ENCODE data around the gene FXYD3.
"Not testable (repeated sequence)": the region's sequence is repeated elsewhere in the genome, so short reads cannot be mapped to it uniquely, and the experiment has no call there.

Gene FXYD3

DNA sequence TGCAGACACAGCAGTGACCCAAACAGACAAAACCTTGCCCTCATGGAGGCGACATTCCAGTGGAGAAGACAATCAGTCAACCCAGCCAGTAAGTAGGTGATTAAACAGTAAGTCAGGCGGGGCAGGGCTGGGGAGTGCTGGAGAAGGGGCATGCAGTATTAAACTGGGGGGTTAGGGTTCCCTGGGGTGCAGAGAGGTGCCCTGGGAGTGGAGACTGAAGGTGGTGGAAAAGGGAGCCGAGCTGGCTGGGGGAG is 31.2 kb upstream of the FXYD3 start:
- peak in 1 of 10 donors; percentile 35 for DNase-seq
- intact Hi-C loops (cut with DNase I): no loop called here

DNA sequence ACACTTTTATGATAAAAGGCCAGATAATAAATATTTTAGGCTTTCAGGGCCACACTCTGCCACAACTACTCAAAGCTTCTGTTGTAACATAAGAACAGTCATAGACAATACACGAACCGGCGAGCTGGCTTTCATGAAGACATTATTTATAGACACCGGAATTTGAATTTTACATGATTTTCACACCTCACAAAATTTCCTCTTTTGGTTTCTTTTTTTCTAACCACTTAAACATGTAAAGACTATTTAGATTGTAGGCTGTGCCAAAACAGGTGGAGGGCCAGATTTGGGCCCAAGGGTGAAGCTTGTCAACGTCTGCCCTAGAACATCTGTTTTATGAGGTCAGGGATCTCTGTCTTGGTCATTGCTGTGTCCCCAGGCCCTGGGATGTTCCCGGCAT is 29.7 kb upstream of the FXYD3 start:
- DNase-seq: peak in 2 of 10 donors; percentile 13 to 67
- intact Hi-C loops (cut with DNase I): no loop called here

DNA sequence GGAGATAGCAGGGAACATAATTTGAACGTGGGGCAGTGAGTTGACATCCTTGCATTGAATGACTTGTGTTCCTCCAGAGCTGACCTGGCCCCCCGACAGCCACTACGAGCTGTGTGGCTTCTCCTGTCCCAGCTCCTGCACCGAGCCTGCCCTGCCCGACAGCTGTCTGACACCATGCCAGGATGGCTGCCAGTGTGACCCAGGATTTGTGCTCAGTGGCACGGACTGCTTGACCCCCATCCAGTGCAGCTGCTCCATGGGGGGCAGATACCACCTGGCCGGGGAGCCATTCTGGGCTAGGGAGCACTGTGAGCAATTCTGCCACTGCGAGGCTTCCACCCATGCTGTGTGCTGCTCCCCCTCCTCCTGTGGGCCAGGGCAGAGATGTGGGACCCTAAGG is 29.2 kb upstream of the FXYD3 start:
- intact Hi-C loops (cut with DNase I): no loop called here
- peak in 6 of 10 donors; percentile 13 to 91 (median 38) for DNase-seq

DNA sequence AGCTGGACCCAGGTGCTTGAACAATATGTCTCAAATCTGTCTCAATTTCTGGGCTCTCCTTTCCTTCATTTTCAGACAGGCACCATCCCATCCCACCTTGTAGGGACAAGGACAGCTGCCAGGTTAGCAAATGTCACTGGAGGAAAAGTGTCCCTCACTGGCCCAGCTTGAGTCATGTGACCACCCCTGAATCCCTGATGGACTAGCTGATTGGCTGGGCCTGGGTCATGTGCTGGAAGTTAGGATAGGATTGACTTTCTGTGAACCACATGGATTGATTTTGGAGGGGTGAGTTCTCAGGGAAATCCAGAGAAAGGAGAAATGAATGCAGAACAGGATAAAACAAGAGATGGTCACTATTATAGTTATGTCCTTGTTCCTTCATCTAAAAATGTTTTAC is 28.2 kb upstream of the FXYD3 start:
- peak in 1 of 10 donors; percentile 32 for DNase-seq
- intact Hi-C loops (cut with DNase I): no loop called here

DNA sequence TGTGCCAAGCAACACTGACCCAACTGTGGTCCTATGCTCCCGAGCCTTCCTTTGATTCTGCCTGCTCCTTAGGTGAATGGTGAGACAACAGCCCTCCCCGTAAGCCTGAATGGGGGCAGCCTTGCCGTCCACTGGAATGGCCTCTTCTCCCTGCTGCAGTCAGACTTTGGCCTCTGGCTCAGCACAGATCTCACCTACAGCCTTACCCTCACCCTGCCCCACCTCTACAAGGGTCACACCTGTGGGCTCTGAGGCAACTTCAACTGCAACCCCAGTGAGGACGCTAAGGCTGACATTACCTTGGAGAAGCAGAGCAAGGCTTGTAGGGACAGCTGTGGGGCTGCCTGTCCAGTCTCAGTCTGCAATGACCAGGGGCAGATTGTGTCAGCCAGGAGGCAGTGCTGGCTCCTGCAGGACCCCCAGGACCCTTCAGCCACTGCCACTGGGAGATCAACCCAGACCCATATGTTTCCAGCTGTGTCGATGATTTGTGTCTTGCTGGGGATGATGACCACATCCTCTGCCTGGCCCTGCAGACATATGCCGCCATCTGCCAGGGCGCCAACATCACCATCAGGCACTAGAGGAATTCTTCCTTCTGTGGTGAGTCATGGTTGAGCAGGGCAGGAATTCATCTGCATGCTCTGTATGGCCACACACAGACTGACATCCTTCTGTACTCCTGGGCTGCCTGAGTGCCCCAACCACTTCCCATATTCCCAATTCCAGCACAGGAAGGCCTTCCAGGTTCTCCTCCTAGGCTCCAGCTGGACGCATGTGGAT is 27.3 kb upstream of the FXYD3 start:
- intact Hi-C loops (cut with DNase I): no loop called here
- DNase-seq: peak in 1 of 10 donors; percentile 71

DNA sequence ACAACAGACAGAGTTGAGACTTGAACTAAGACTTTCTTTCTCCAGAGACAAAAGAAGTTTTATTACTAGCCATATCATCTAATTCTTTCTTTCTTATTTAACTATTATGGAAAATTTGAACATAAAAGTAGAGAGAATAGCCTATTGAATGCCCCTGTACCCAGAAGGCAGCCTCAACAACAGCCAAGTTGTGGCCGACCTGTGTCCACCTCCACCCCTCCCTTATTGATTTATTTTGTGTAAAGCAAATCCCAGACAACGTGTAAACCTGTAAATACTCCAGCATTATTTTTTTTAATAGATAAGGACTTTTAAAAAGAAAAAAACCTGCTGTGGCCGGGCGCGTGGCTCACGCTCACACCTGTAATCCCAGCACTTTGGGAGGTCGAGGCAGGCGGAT is 26.1 kb upstream of the FXYD3 start:
- intact Hi-C loops (cut with DNase I): no loop called here

DNA sequence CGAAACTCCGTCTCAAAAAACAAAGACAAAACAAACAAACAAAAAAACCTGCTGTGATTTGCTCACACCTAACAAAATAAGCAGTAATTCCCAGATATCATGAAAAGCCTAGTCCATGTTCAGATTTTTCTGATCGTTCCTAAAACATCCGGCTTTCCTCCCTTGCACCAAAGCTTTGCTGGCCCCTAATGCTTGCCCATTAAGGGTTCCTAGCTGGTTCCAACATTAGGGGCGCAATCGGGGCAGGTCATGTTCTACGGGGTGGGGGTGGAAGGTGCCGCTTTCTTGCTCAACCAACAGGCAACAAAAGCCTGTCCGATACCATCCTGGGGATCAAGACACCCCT is 25.5 kb upstream of the FXYD3 start:
- intact Hi-C loops (cut with DNase I): loop anchor here (2.0 to 10.0 kb wide), 2 partner anchors 45 to 117 kb away; partner anchors contain the start of gene HPN
- no peak for DNase-seq

More for the DNA sequence above, 26.1 kb upstream of the FXYD3 start:
- DNase-seq: peak in 1 of 10 donors; percentile 39

DNA sequence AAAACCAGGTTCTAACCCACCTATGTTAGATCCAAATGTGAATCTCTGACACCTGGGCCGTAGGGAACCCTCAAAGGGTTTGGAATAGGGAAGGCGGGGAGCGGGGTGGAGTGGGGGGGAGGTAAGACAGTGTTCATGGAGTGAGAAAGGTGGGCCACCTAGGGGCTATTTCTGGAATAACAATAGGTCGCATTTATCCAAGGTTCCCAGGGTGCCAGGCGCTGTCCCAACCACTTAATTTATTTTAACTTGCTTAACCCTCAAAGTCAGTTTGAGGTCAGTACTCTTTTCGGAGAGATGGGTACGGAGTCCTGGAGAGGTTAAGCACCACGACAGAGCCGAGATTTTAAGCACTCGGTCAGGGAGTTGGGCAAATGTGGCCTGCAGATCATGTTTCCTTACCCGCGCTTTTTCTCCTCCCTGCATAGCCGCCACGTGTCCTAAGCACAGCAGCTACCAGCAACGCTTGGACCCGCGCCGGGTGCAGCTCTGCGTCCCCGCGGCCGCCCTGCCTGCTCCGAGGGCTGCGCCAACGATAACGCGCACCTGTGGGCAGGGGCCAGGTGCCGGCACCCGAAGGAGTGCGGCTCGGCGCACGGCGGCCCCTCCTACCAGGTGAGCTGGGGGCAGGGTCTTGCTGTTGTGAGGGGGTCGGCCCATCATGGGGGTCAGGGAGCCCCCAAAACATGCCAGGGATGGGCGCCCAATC is 25.0 kb upstream of the FXYD3 start:
- intact Hi-C loops (cut with DNase I): loop anchor here (2.0 to 10.0 kb wide), 2 partner anchors 46 to 118 kb away; partner anchors contain the start of gene HPN
- DNase-seq: peak in 6 of 10 donors; percentile 42 to 88 (median 58)

DNA sequence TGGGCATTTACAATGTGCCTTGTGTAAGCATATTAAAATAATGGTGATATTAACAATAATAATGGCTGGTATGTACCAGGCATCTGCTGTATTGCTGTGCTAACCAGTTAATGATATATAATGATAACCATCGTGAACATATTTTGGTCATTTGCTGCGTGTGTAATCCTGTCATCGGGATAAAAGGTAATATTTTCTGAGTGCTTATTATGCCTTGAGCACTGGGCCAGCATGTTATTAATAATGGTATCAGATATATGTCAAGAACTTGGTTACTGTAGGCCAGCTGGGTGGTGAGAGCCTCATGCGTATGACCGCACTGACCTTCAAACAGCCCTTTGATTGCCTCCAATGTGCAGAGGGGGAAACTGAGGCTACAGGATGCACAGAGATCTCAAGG is 22.2 kb upstream of the FXYD3 start:
- peak in 1 of 10 donors; percentile 5 for DNase-seq
- intact Hi-C loops (cut with DNase I): loop anchor here (10.0 kb wide), 1 partner anchor 49 kb away; the partner anchor contains the start of gene HPN

DNA sequence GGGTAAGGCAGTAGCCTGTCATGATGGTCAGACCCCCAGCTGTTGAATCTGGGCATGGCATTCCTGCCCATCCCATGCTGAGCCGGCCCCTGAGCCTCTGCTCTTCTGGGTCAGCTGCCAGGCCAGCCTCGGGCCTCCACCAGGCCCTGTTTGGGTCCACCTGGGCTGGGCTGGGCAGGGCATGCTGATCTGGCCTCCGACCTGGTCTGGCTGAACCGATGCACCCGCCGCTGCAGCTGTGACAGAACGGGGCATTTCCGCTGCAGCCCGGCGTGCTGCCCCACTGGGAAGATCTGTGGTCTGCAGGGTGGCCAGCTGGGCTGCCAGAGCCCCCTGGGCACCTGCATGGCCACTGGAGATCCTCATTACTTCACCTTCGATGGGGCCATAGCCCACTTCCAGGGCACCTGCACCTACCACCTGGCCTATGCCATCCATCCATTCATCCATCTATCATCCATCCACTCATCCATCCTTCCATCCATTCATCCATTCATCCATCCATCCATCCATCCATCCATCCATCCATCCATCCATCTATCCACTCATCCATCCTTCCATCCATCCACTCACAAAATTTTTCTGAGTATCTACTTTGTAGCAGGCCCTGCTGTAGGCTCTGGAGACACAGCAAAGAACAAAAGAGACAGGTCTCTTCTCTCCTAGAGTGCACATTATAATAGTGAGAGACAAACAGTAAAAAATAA is 21.5 kb upstream of the FXYD3 start:
- intact Hi-C loops (cut with DNase I): loop anchor here (10.0 kb wide), 1 partner anchor 49 kb away; the partner anchor contains the start of gene HPN

DNA sequence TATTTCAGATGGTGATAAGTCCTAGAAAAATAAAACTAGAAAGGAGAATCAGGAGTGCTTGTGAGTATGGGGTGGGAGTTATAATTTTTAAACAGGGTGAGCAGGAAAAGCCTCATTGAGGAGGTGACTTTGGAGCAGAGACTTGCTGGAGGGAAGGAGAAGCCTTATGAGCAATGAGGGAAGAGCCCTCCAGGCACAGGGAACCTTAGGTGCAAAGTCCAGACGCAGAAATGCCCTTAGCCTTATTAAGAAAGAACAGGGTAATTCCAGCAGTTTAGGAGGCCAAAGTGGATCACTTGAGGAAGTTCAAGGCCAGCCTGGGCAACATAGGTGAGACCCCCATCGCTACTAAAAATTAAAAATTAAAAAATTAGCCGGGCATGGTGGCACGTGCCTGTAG is 21.0 kb upstream of the FXYD3 start:
- intact Hi-C loops (cut with DNase I): loop anchor here (10.0 kb wide), 1 partner anchor 50 kb away; the partner anchor contains the start of gene HPN
- DNase-seq: no peak

More for the DNA sequence above, 21.5 kb upstream of the FXYD3 start:
- DNase-seq: peak in 2 of 10 donors; percentile 63 to 69

DNA sequence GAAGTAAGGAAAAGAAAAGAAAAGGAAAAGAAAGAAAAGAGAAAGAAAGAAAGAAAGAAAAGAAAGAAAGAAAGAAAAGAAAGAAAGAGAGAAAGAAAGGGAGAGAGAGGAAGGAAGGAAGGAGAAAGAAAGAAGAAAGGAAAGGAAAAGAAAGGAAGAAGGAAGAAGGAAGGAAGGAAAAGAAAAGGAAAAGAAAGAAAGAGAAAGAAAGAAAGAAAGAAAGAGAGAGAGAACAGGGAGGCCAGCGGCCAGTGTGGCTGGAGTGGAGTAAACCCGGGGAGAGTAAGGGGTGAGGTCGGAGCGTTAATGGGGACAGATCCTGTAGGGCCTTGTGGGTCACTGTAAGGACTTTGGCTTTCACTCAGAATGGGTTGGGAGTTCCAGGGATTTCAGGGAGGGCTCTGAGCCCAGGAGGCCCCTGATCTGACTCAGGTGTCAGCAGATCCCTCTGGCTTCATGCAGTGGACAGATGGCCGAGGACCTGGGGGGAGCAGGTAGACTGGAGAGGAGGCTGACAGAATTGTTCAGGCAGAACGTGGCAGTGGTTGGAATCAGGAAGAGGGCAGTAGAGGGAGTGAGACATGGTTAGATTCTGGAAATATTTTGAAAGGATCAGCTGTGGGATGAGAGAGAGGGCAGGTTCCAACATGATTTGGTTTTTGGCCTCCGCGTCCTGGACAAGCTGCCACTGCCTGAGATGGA is 19.8 kb upstream of the FXYD3 start:
- intact Hi-C loops (cut with DNase I): loop anchor here (10.0 kb wide), 1 partner anchor 51 kb away; the partner anchor contains the start of gene HPN
- DNase-seq: no peak

DNA sequence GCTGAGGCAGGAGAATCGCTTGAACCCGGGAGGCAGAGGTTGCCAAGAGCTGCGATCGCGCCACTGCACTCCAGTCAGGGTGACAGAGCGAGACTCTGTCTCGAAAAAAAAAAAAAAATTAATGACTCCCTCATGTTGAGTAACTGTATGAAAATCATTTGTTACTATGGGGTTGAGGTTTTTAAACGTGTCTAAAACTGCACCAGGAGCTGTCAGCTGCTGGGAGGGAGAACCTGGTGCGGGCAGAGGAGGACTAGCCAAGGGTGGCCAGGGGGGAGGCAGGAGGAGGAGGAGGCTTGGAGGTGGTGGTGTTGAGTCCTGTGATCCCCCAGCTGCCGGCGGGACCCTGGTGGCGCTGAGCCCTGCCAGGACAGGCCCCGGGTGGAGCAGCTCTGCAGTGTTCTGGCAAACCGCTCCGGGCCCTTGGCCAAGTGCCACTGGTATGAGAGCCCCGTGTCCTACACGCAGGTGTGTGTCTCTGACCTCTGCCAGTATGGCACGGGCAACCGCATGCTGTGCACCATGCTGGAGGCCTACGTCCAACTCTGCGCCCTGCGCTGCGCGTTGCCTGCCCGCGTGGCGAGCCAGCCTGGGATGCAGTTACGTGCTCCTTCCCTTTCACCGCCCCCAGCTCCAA is 17.1 kb upstream of the FXYD3 start:
- DNase-seq: peak in 1 of 10 donors; percentile 84

DNA sequence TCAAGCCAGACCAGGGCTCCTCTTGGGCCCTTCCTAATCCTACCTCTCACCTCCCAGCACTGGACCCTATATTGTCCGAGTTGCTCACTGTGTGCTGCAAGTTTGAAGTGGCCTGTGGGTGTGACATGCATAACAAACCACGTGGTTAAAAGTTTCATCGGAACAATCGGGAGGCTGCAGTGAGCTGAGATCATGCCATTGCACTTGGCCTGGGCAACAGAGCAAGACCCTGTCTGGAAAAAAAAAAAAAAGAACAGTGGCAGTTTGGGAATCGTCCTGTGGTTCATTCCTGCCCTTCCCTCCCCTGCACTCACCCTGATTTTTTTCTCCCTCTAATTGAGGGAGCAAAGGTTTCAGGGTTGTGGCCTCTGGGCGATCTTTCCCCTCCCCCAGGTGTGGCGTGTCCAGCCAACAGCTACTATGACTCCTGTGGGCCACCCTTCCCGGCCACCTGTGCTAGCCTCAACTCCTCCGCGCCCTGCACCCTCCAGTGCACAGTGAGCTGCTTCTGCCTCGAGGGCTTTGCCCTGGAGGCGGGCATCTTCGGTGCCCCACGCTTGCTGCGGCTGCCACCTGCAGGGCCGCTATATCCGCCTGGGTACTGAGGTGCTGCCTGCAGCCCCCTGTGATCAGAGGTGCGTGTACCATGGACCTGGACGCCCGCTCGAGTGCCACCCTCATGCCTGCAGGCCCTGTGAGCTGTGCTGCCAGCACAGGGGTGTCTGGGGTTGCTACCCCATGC is 16.3 kb upstream of the FXYD3 start:
- intact Hi-C loops (cut with DNase I): loop anchor here (10.0 kb wide), 1 partner anchor 55 kb away; the partner anchor contains the start of gene HPN
- no peak for DNase-seq

More for the DNA sequence above, 17.1 kb upstream of the FXYD3 start:
- intact Hi-C loops (cut with DNase I): loop anchor here (10.0 kb wide), 1 partner anchor 54 kb away; the partner anchor contains the start of gene HPN

DNA sequence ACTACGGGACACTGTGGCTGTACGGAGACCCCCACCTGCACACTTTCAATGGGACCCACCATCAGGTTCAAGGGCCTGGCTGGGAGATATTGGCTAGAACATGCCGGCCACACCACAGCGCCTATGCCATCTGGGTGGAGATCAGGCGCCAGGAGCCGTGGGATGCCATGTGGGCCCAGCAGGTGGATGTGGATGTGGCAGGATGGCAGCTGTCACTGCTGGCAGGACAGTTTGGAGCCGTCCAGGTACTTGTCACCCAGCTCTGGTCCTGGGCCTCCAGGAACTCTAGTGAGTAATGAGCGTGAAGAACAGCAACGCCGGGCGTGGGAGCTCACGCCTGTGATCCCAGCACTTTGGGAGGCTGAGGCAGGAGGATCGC is 15.7 kb upstream of the FXYD3 start:
- DNase-seq: no peak
- intact Hi-C loops (cut with DNase I): loop anchor here (10.0 kb wide), 1 partner anchor 55 kb away; the partner anchor contains the start of gene HPN

DNA sequence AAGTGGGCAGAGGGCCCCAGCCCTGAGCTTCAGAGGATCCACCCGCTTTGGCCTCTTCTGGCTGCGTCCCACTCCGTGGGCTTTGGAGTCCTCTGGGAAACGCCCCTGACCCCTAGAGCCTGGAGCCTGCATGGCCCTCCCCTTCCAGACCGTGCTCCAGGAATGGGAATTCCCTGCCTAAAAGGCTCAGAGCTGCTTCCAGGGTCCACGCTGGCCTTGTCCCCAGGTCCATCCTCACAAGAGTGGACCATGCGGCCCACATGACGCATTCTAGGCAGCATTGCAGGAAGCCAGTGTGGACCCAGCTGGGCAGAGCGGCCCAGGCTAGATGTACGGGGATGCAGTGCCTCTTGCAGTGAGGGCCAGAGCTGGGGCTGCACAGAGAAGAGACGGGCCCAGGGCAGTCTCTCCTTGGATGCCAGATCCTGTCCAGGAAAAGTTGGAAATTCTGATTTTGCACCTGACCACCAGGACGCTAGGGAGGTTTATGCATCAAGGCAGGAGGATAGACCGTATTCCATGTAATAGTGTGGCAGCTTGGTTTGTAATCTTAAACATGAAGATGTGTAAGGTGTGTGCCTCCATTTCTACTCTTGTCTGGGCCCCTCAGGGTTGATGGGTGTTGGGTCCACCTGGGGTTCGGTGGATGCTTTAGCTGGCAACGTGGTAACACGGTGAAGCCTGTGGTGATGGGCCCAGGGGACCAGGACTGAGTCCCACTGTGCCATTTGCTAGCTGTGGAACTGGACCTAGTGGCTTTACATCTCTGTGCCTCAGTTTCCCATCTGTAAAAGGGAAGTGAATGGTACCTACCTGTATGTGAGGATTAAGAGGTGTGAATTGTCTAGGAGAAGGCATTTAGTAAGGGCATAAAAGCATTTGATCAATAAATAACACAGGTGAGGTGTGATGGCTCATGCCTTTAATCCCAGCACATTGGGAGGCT is 14.8 kb upstream of the FXYD3 start:
- no peak for DNase-seq
- intact Hi-C loops (cut with DNase I): no loop called here

DNA sequence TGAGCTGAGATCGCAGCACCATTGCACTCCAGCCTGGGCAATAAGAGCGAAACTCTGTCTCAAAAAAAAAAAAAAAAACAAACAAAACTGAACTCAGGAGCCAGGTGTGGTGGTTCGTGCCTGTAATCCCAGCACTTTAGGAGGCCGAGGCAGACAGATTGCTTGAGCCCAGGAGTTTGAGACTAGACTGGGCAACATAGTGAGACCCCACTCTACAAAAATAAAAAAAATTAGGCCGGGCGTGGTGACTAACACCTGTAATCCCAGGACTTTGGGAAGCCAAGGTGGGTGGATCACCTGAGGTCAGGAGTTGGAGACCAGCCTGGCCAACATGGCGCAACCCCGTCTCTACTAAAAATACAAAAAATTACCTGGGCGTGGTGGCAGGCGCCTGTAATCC is 13.7 kb upstream of the FXYD3 start:
- intact Hi-C loops (cut with DNase I); DNase-seq: not testable (repeated sequence)

DNA sequence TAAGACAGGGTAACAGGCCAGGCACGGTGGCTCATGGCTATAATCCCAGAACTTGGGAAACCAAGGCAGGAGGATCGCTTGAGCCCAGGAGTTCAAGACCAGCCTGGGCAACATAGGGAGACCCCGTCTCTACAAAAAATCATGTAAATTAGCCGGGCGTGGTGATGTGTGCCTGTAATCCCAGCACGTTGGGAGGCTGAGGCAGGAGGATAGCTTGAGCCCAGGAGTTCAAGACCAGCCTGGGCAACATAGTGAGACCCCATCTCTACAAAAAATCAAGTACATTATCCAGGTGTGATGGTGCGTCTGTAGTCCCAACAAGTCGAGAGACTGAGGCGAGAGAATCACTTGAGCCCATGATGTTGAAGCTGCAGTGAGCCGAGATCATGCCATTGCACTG is 12.0 kb upstream of the FXYD3 start:
- intact Hi-C loops (cut with DNase I): not testable (repeated sequence)

More for the DNA sequence above, 12.0 kb upstream of the FXYD3 start:
- DNase-seq: not testable (repeated sequence)
